B cell (primary cell): ENCODE results near the gene IL20RA. TPM values are rescaled to one million over a fixed set of nuclear protein-coding genes. Genes with fewer than 3 reads are reported as not detected.

Experiments used
- ATAC-seq: fragments of 200-7000 bp; cut with Tn5 transposase; one replicate; pipeline ENCODE4 v1.10.0; 2021; ENCODE audit warnings: low read depth, mild to moderate bottlenecking, moderate number of reproducible peaks, moderate library complexity
- CTCF ChIA-PET: fragments of 350-600 bp; sonication (Branson Sonifier 250); formaldehyde crosslinking; loops from one replicate; lab custom pipeline; 2021; ENCODE audit warnings: antibody characterized with exemption, inconsistent platforms; lab: Charles Lee
- POLR2A ChIA-PET: fragments of 350-600 bp; sonication (Branson Sonifier 250); formaldehyde crosslinking; loops from one replicate; lab custom pipeline; 2021; ENCODE audit warnings: antibody characterized with exemption; lab: Charles Lee
- DNase-seq: peaks from one replicate; pipeline ENCODE4 v3.0.0; 2013
- H2AFZ ChIP-seq: 2 replicates; pipeline ENCODE4 v1.6.1; 2012; ENCODE audit warnings: mild to moderate bottlenecking, low read depth, low read length; ENCODE audit not compliant: insufficient read depth, poor library complexity, severe bottlenecking
- H3K27ac ChIP-seq, 2 donors: 1 replicate in 1 of 2; 2 replicates in 1 of 2; pipeline ENCODE4 v1.5.1; 2012 to 2013; ENCODE audit warnings: low read length in 2 of 2, mild to moderate bottlenecking in 2 of 2, moderate library complexity in 1 of 2
- H3K27me3 ChIP-seq, 4 experiments: fragments of 200-600 bp in 1 of 4; sonication (generic) in 1 of 4; replicated peaks in 1 of 4; 1 replicate in 2 of 4; 2 replicates in 2 of 4; pipeline versions ENCODE4 v1.6.1 to v1.7.0; 2013 to 2016; ENCODE audit warnings: low read length in 3 of 4, mild to moderate bottlenecking in 2 of 4, mixed read lengths in 1 of 4, moderate library complexity in 1 of 4; ENCODE audit not compliant: insufficient read depth in 4 of 4, control insufficient read depth in 3 of 4; ENCODE audit errors: control extremely low read depth in 1 of 4
- H3K36me3 ChIP-seq, 2 experiments: replicated peaks in 1 of 2; 1 replicate in 1 of 2; 2 replicates in 1 of 2; pipeline versions ENCODE4 v1.6.1 to v1.7.1; 2013; ENCODE audit warnings: low read length in 1 of 2; ENCODE audit not compliant: insufficient read depth in 2 of 2, control insufficient read depth in 1 of 2; ENCODE audit errors: control extremely low read depth in 1 of 2, extremely low read depth in 1 of 2
- H3K4me1 ChIP-seq, 2 donors: fragments of 200-600 bp in 1 of 2; sonication (generic) in 1 of 2; 1 replicate in 1 of 2; 2 replicates in 1 of 2; pipeline versions ENCODE4 v1.5.1 to v1.6.1; 2013 to 2017; ENCODE audit warnings: low read length in 2 of 2; ENCODE audit not compliant: control insufficient read depth in 2 of 2, insufficient read depth in 2 of 2
- H3K4me2 ChIP-seq: replicated peaks from 2 replicates; pipeline ENCODE3; 2012; ENCODE audit warnings: mild to moderate bottlenecking, low read depth, low read length; ENCODE audit not compliant: poor library complexity, severe bottlenecking
- H3K4me3 ChIP-seq, 5 experiments: fragments of 200-600 bp in 1 of 5; sonication (generic) in 1 of 5; 1 replicate in 3 of 5; 2 replicates in 2 of 5; pipeline versions ENCODE4 v1.5.1 to v1.7.0; 2011 to 2016; ENCODE audit warnings: low read length in 4 of 5, mild to moderate bottlenecking in 4 of 5, low read depth in 2 of 5, control low read depth in 1 of 5, moderate library complexity in 1 of 5; ENCODE audit not compliant: insufficient read depth in 1 of 5; ENCODE audit errors: control extremely low read depth in 1 of 5, extremely low read depth in 1 of 5
- H3K79me2 ChIP-seq: fragments of 200-600 bp; sonication (generic); one replicate; pipeline ENCODE4 v1.6.0; 2016; ENCODE audit warnings: low read length; ENCODE audit not compliant: control insufficient read depth, insufficient read depth
- H3K9ac ChIP-seq: fragments of 200-600 bp; sonication (generic); 2 replicates; pipeline ENCODE4 v1.6.1; 2017; ENCODE audit warnings: mild to moderate bottlenecking, low read length, moderate library complexity
- H3K9me3 ChIP-seq, 3 donors: one replicate each; pipeline versions ENCODE4 v1.6.1 to v1.7.1; 2013; ENCODE audit warnings: low read length in 2 of 3; ENCODE audit not compliant: control insufficient read depth in 2 of 3, insufficient read depth in 1 of 3; ENCODE audit errors: control extremely low read depth in 1 of 3
- H4K20me1 ChIP-seq: 2 replicates; pipeline ENCODE4 v1.6.0; 2012; ENCODE audit warnings: mild to moderate bottlenecking, low read length; ENCODE audit not compliant: insufficient read depth, control insufficient read depth, poor library complexity, severe bottlenecking
- H3K27ac Mint-ChIP-seq: one replicate; pipeline ENCODE4 v1.8.0; 2021; ENCODE audit warnings: mixed read lengths
- H3K27me3 Mint-ChIP-seq: one replicate; pipeline ENCODE4 v1.8.0; 2021; ENCODE audit warnings: mixed read lengths
- H3K4me1 Mint-ChIP-seq: one replicate; pipeline ENCODE4 v1.8.0; 2021; ENCODE audit warnings: mixed read lengths
- H3K4me3 Mint-ChIP-seq: one replicate; pipeline ENCODE4 v1.8.0; 2021; ENCODE audit warnings: mixed read lengths
- H3K9me3 Mint-ChIP-seq: one replicate; pipeline ENCODE4 v1.8.0; 2022; ENCODE audit warnings: mixed read lengths; ENCODE audit not compliant: insufficient read depth
- EZH2 ChIP-seq: IDR thresholded peaks from 2 replicates; pipeline ENCODE4 v1.6.1; 2012; ENCODE audit warnings: borderline replicate concordance, low read depth, mild to moderate bottlenecking, moderate library complexity, low read length; ENCODE audit not compliant: insufficient read depth, poor library complexity, severe bottlenecking
- WGBS: methylation state at CpG from one replicate; pipeline ENCODE4 v1.1.5; 2013; ENCODE audit warnings: missing lambda C conversion rate; ENCODE audit not compliant: insufficient coverage; 5-methylcytosine and 5-hydroxymethylcytosine counted together
- intact Hi-C: fragments of 100-400 bp; cut with micrococcal nuclease; formaldehyde crosslinking; loops from one replicate; pipeline ENCODE4 v1.10.0; 2022
- polyA plus RNA-seq: library from polyadenylated mRNA; depleted of rRNA; stranded (reverse); fragments of >200 nt; gene quantifications from 2 replicates; pipeline ENCODE4 v1.2.3, GENCODE V29; 2012
- total RNA-seq, 2 donors: library from RNA; stranded (reverse); fragments of 120-200 nt in 1 of 2; gene quantifications; 1 replicate in 1 of 2; 2 replicates in 1 of 2; pipeline versions ENCODE4 v1.2.3 to v1.2.4, GENCODE V29; 2013 to 2022
- TF ChIP-seq, protein P1 (sequence below): fragments of 200-600 bp; IDR thresholded peaks from one replicate; pipeline ENCODE4 v1.8.0; 2022; ENCODE audit warnings: antibody characterized with exemption, mild to moderate bottlenecking

The IL20RA gene
- total and polyA plus RNA-seq, 2 donors (not counting 1 experiment from before 2014, with no cell fraction given): not detected

DNA sequence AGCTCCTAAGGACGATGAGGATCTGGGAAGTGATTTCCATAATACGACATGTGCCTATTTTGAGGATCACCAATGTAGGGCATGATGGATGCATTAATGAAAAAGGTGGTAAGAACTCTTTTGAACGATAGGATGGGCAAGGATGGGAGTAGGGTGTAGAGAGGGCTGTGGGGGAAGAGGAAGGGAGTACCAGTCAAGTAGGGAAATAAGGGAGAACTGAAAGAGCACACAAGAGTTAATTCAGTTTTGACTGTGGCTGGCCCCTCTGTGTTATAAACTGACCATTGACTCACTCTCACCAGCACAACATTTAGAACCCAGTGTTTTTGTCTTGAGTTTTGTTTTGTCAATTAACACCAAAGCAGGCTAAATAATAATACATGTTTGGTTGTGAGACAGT lies 89.6 kb downstream of the IL20RA start:
- DNase-seq: no peak

DNA sequence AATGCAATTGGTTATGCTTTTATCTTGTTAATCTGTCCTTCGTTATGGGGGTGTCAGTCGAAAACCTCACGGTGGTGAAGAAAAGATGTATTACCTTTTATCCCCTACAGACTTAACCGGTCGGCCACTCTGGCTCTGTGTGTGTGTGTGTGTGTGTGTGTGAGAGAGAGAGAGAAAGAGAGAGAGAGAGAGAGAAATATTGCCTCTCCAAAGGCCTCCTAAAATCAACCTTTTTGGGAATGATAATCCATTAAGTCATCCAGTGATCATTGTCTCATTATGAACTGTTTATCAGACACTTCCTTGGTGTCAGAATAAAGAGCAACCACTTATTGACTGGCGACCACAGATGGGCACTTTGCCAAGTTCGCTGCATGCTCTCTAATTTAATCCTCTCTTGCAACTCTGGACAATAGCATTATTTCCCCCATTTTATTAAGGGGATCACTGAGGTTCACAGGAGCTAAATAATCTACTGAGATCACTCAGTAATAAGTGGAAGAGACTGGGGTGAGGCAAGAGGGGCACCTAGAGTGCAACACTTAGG lies 92.0 kb downstream of the IL20RA start:
- H3K27me3 ChIP-seq: no peaks in the 10 kb centered on the region
- no peak overlapping the region for H3K4me3 ChIP-seq
- Mint-ChIP-seq H3K4me1 (peaks cover 13% of the 10 kb centered on the region), H3K4me3 (no peak overlapping the region), H3K27ac (no peak overlapping the region), H3K9me3 (peaks cover 2% of the 10 kb centered on the region), H3K27me3 (peaks cover 19% of the 10 kb centered on the region)
- ChIA-PET POLR2A (no interaction called here), CTCF (no interaction called here)
- H3K27ac ChIP-seq: no peak overlapping the region
- no peaks in the 10 kb centered on the region for H3K36me3 ChIP-seq
- H4K20me1 ChIP-seq: no peaks in the 10 kb centered on the region
- no peak overlapping the region for H3K9ac ChIP-seq
- no peaks in the 10 kb centered on the region for H3K9me3 ChIP-seq
- intact Hi-C loops: no loop called here
- no peaks in the 10 kb centered on the region for H3K79me2 ChIP-seq
- DNase-seq (no peak), ATAC-seq (no peak)
- H3K4me2 ChIP-seq: no peak overlapping the region
- peaks cover 8 to 11% of the 10 kb centered on the region in 2 donors for H3K4me1 ChIP-seq
- WGBS: 100% methylated on average over 1 of the region's 7 CpGs
- TF ChIP-seq EZH2: no peak
- TF ChIP-seq, protein P1, sequence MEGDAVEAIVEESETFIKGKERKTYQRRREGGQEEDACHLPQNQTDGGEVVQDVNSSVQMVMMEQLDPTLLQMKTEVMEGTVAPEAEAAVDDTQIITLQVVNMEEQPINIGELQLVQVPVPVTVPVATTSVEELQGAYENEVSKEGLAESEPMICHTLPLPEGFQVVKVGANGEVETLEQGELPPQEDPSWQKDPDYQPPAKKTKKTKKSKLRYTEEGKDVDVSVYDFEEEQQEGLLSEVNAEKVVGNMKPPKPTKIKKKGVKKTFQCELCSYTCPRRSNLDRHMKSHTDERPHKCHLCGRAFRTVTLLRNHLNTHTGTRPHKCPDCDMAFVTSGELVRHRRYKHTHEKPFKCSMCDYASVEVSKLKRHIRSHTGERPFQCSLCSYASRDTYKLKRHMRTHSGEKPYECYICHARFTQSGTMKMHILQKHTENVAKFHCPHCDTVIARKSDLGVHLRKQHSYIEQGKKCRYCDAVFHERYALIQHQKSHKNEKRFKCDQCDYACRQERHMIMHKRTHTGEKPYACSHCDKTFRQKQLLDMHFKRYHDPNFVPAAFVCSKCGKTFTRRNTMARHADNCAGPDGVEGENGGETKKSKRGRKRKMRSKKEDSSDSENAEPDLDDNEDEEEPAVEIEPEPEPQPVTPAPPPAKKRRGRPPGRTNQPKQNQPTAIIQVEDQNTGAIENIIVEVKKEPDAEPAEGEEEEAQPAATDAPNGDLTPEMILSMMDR: no peak
- H2AFZ ChIP-seq: no peak overlapping the region

More for the DNA sequence above, 89.6 kb downstream of the IL20RA start:
- Mint-ChIP-seq H3K4me1 (peaks cover 17% of the 10 kb centered on the region), H3K27ac (no peak overlapping the region), H3K9me3 (no peaks in the 10 kb centered on the region), H3K4me3 (no peak overlapping the region), H3K27me3 (peaks cover 18% of the 10 kb centered on the region)
- no peak for ATAC-seq
- H3K4me1 ChIP-seq: peaks cover 8 to 11% of the 10 kb centered on the region in 2 donors
- no peak overlapping the region for H3K4me2 ChIP-seq
- H3K4me3 ChIP-seq: no peak overlapping the region
- H3K9ac ChIP-seq: no peak overlapping the region
- no peak for TF ChIP-seq EZH2
- TF ChIP-seq, protein P1: no peak
- H3K27ac ChIP-seq: no peak overlapping the region
- no peaks in the 10 kb centered on the region for H3K36me3 ChIP-seq
- H3K27me3 ChIP-seq: no peaks in the 10 kb centered on the region
- H3K9me3 ChIP-seq: no peaks in the 10 kb centered on the region
- intact Hi-C loops: no loop called here
- no peak overlapping the region for H2AFZ ChIP-seq
- CTCF ChIA-PET: no interaction called here
- H4K20me1 ChIP-seq: no peaks in the 10 kb centered on the region
- 79% methylated on average over 3 of the region's 3 CpGs for WGBS
- no peaks in the 10 kb centered on the region for H3K79me2 ChIP-seq
- POLR2A ChIA-PET: no interaction called here
